Measurements from ENCODE around the gene ANKRD13C.

The ANKRD13C gene

GRCh38 chr1:70314706-70315304 is 39.7 kb downstream of the ANKRD13C start:
- Histone ChIP-seq H3K4me3 (ENCODE audit: low read depth, low read length) (no peak overlapping the region), H3K4me2 (ENCODE audit: low read length) (no peak overlapping the region), H3K9me3 (ENCODE audit: control insufficient read depth, low read length) (no peaks in the 10 kb centered on the region), H3K36me3 (ENCODE audit: control insufficient read depth, insufficient read depth, low read length) (no peaks in the 10 kb centered on the region), H3K9ac (no peak overlapping the region), H3K4me1 (no peaks in the 10 kb centered on the region), H3K79me2 (peaks cover 4% of the 10 kb centered on the region), H3K27me3 (ENCODE audit: control insufficient read depth, insufficient read depth, low read length) (no peaks in the 10 kb centered on the region), H2AFZ (no peak overlapping the region), H3K27ac (no peak overlapping the region)
- TF ChIP-seq CTCF (IDR thresholded peaks at IDR 0.05), result no peak

- H3K4me1 ChIP-seq, result no peaks in the 10 kb centered on the region
- no peaks in the 10 kb centered on the region for H3K79me2 ChIP-seq
- TF ChIP-seq CTCF (IDR thresholded peaks at IDR 0.05), result no peak
- no peak overlapping the region for H3K4me2 ChIP-seq (ENCODE audit: low read length)
- H3K36me3 ChIP-seq (ENCODE audit: control insufficient read depth, insufficient read depth, low read length), result no peaks in the 10 kb centered on the region
- no peak overlapping the region for H3K4me3 ChIP-seq (ENCODE audit: low read depth, low read length)
- no peak overlapping the region for H3K27ac ChIP-seq
- H2AFZ ChIP-seq, result no peak overlapping the region
- no peaks in the 10 kb centered on the region for H3K27me3 ChIP-seq (ENCODE audit: control insufficient read depth, insufficient read depth, low read length)
- no peak overlapping the region for H3K9ac ChIP-seq
- H3K9me3 ChIP-seq (ENCODE audit: control insufficient read depth, low read length), result no peaks in the 10 kb centered on the region
Measured at GRCh38 chr1:70311369-70311768, 43.2 kb downstream of the ANKRD13C start.

GRCh38 chr1:70299472-70299871 is 55.0 kb downstream of the ANKRD13C start:
- no peaks in the 10 kb centered on the region for H3K36me3 ChIP-seq (ENCODE audit: control insufficient read depth, insufficient read depth, low read length)
- peaks cover 2% of the 10 kb centered on the region for H3K79me2 ChIP-seq
- H3K27ac ChIP-seq, result no peak overlapping the region
- no peak overlapping the region for H3K9ac ChIP-seq
- H3K4me3 ChIP-seq (ENCODE audit: low read depth, low read length), result no peak overlapping the region
- H3K9me3 ChIP-seq (ENCODE audit: control insufficient read depth, low read length), result no peaks in the 10 kb centered on the region
- no peak for TF ChIP-seq CTCF (IDR thresholded peaks at IDR 0.05)
- H3K4me1 ChIP-seq, result no peaks in the 10 kb centered on the region
- H3K4me2 ChIP-seq (ENCODE audit: low read length), result no peak overlapping the region
- H3K27me3 ChIP-seq (ENCODE audit: control insufficient read depth, insufficient read depth, low read length), result no peaks in the 10 kb centered on the region
- no peak overlapping the region for H2AFZ ChIP-seq

- Histone ChIP-seq H3K9me3 (ENCODE audit: control insufficient read depth, low read length) (no peaks in the 10 kb centered on the region), H3K27ac (no peak overlapping the region), H3K27me3 (ENCODE audit: control insufficient read depth, insufficient read depth, low read length) (no peaks in the 10 kb centered on the region), H3K79me2 (no peaks in the 10 kb centered on the region), H3K9ac (no peak overlapping the region), H3K4me2 (ENCODE audit: low read length) (no peak overlapping the region), H3K4me3 (ENCODE audit: low read depth, low read length) (no peak overlapping the region), H3K4me1 (no peaks in the 10 kb centered on the region), H2AFZ (no peak overlapping the region), H3K36me3 (ENCODE audit: control insufficient read depth, insufficient read depth, low read length) (no peaks in the 10 kb centered on the region)
- no peak for TF ChIP-seq CTCF (IDR thresholded peaks at IDR 0.05)
Measured at GRCh38 chr1:70295749-70296148, 58.8 kb downstream of the ANKRD13C start.

GRCh38 chr1:70293186-70293843 is 61.2 kb downstream of the ANKRD13C start:
- Histone ChIP-seq H3K27ac (no peak overlapping the region), H3K9me3 (ENCODE audit: control insufficient read depth, low read length) (no peaks in the 10 kb centered on the region), H3K27me3 (ENCODE audit: control insufficient read depth, insufficient read depth, low read length) (no peaks in the 10 kb centered on the region), H3K4me2 (ENCODE audit: low read length) (no peak overlapping the region), H3K4me3 (ENCODE audit: low read depth, low read length) (no peak overlapping the region), H3K36me3 (ENCODE audit: control insufficient read depth, insufficient read depth, low read length) (no peaks in the 10 kb centered on the region), H2AFZ (no peak overlapping the region), H3K9ac (no peak overlapping the region), H3K79me2 (no peaks in the 10 kb centered on the region), H3K4me1 (no peaks in the 10 kb centered on the region)
- TF ChIP-seq CTCF (IDR thresholded peaks at IDR 0.05), result no peak
